GM12872 (cell line): ENCODE data around the gene KCNMA1.

ENCODE experiments used
- TF ChIP-seq, protein P1 (sequence below): IDR thresholded peaks from 3 replicates; pipeline ENCODE4 v1.5.1; 2011; ENCODE audit warnings: low read depth, mild to moderate bottlenecking, low read length, moderate library complexity; ENCODE audit not compliant: insufficient read depth

KCNMA1 gene

DNA sequence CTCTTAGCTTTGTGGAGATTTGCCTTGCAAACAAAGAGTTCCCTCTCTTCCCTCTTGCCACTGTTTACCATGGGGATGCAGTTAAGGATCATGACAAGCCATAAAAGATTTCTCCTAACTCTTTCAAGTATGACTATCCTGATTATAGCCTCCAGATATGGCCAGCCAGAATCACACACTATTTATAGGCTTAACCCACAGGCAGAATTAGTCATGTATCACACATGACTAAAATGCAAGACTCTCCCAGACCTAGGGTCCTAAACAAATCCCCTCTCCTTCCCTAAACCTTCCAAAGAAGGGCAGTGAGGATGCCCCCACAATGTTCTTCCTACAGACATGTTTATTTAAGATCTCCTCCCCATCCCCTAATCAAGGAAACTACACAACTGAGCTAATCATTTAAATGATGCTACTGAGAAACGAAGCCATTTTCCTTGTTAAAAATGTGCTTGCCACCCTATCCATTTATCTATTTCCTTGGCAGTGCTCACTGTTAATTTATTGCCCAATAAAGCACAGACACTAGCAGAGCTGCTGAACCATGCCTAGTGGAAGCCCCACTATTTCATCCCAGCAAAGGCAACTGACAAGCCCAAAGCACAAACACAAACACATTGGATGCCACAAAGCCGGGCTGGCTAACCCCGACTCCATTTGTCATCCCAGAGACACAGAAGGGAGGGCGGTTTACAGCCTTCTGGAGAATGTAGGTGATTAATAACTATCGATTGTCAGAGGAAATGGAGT lies 363.4 kb downstream of the KCNMA1 start:
- TF ChIP-seq, protein P1, sequence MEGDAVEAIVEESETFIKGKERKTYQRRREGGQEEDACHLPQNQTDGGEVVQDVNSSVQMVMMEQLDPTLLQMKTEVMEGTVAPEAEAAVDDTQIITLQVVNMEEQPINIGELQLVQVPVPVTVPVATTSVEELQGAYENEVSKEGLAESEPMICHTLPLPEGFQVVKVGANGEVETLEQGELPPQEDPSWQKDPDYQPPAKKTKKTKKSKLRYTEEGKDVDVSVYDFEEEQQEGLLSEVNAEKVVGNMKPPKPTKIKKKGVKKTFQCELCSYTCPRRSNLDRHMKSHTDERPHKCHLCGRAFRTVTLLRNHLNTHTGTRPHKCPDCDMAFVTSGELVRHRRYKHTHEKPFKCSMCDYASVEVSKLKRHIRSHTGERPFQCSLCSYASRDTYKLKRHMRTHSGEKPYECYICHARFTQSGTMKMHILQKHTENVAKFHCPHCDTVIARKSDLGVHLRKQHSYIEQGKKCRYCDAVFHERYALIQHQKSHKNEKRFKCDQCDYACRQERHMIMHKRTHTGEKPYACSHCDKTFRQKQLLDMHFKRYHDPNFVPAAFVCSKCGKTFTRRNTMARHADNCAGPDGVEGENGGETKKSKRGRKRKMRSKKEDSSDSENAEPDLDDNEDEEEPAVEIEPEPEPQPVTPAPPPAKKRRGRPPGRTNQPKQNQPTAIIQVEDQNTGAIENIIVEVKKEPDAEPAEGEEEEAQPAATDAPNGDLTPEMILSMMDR, result no peak

DNA sequence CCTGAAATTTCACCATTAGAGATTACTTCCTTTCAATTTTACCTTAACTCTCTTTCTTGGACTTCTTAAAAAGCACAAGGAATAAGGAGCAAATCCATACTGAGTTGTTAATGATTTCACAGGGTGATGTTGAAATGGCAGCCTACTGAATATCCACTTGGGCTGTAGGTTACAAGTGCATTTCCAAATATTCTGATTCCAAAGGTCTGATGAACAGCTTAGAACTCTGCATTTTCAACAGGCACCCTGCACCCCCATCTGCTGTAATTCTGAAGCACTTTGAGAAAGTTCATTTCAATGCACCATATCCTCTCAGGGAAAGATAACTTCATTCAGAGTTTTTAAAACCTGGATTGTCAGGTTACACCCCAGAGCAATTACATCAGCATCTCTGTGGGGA lies 368.4 kb downstream of the KCNMA1 start:
- TF ChIP-seq, protein P1, result no peak

DNA sequence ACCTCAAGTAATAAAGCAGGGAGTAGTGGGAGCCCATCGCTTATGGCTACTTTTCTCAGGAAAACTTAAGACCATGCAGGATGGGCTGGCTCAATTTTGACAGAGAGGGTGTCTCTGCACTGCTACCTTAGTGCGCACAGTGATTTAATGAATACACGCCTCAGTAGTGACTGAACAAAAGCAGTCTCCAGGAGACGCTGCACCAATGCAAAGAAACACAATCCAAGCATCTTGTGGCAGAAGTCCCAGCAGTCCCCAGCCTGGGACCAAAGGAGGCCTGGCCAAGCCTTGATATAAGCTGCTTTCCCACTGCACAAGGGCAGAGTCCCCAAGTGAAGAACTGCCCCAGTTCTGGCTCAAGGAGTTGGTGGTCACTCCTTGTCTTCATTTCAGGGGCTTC lies 368.9 kb downstream of the KCNMA1 start:
- TF ChIP-seq, protein P1, result no peak

DNA sequence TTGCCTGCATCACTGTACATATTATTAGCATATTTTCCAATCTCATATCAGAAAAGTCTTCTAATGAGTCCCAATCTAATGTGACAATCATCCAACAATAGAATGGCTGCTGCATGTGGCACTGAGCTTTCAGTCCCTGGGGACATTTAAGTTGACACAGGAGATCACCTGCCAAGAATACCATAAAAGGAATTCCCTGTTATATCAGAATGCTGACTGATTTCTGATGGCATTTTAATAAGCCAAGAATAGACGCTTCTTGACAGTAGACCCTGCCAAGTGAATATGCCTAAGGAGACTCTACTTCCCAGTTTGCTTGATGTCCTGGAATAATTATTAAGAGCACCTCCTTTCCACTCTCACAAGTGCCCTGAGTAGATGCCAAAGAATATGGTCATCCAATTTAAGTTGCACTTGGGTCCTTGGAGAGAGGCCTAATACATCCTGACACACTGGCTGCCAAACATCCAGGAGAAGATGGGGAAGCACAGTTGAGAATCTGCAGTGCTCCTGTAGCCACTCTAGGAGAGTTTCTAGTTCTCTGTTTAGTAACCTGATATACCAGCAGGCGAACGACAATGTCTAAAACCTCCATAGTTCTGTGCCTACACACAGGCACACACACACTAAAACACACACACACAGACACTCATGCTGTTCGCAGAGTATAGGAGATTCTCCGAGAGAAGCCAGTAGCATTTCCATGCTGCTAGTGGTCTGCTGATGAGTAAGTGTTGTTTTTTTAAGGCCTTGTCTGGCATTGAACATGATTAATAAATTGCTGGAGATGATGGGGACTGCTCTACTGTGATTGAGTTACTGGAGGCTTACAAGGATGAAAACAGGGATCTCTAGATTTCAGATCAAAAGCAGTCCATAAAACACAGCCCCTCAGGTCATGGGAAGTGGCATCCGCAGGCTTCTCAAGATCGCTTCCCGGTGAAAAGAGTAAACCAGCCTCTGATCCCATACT lies 369.6 kb downstream of the KCNMA1 start:
- TF ChIP-seq, protein P1, result no peak

DNA sequence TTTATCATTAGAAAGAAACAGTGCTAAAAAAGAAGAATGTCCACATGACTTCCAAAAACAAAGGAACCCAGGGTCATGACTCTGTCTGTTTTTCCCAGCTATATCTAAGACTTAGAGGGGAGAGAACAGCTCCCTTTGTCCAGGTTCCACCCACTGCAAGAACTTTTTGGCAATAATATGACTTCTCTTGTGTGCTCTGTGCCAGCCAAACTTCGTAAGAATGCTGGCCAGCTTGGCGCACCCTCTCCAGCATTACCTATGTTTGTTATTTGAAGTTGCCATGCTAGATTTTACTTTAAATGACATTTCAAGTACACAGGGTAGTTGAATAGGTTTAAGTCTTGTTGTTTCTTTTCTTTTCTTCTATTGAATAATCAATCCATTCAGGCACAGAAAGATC lies 371.4 kb downstream of the KCNMA1 start:
- TF ChIP-seq, protein P1, result no peak

DNA sequence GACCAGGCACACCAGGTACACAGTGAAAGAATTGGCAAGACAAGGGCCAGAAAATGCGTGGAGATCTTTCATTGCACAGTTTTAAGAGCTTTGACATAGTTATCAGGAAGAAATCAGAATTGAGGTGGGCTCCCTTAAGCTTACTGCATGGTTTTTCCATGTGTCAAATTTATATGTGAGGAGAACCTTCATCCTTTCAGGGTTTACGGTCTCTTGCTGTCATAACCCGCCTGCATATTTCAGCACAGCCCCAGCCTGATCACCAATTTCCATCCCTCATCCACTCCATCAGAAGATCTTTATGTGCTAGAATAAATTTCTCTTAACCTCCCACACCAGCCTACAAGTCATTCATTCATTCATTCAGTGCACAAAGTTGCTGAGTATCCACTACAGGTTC lies 373.1 kb downstream of the KCNMA1 start:
- TF ChIP-seq, protein P1, result no peak

DNA sequence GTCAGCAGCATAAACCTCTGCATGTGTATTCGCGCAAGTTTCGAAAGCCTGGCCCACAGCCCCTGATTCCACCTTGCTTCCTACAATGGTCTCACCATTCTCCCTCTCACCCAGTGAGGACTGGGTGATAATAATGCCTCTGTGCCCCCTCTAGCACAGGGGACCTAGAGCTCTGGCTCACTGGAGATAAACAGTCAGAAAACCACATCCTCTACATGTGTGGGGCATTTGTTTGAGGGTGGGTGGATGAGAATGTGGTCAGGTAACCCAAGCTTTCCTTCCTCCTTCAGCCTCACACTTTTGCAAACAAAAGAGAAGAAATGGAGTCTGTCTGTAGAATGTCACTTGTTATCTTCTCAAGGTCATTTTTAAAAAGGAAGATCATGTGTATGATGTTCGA lies 373.5 kb downstream of the KCNMA1 start:
- TF ChIP-seq, protein P1, result no peak
